ENCODE data around the gene HDAC7. TPM values are rescaled to one million over a fixed set of nuclear protein-coding genes. Genes with fewer than 3 reads are reported as not detected.

Gene HDAC7
- total and polyA plus RNA-seq, 2 experiments from 2014 or later: 41.3 to 60.1 TPM

GRCh38 chr12:47745485-47746041, 74.1 kb downstream of the HDAC7 start (continued):
- no peak for TF ChIP-seq ZNF462 (CRISPR knock-in tag; IDR thresholded peaks at IDR 0.05)
- TF ChIP-seq ETS1 (IDR thresholded peaks at IDR 0.05): no peak
- TF ChIP-seq JUNB (IDR thresholded peaks at IDR 0.05; ENCODE audit: unreplicated experiment): no peak
- TF ChIP-seq REST (IDR thresholded peaks at IDR 0.05; ENCODE audit: unreplicated experiment): no peak

All from GM23338 (cell line).